Activated CD4-positive, CD25-positive, alpha-beta regulatory T cell (primary cell): Measurements from ENCODE around the gene REXO1.
"Not testable (repeated sequence)": the region's sequence is repeated elsewhere in the genome, so short reads cannot be mapped to it uniquely, and the experiment has no call there.

ENCODE experiments used
- DNase-seq, 4 experiments: peaks; one replicate each; lab custom pipeline; 2025; lab: John Stamatoyannopoulos, UW

REXO1 gene

GRCh38 chr19:1813192-1814182, 34.8 kb downstream of the REXO1 start:
- DNase-seq = no peak

- DNase-seq = peak; percentile 63 to 80 (median 78)
Measured at GRCh38 chr19:1812426-1813191, 35.7 kb downstream of the REXO1 start.

- peak in 2 of 4 experiments; percentile 63 to 78 for DNase-seq
Measured at GRCh38 chr19:1811942-1812425, 36.3 kb downstream of the REXO1 start, which contains the start of gene ATP8B3. Gene ATP8B3, minus strand, starts transcription at chr19:1812276. Its CDS starts 540 bp downstream, at chr19:1811736.

GRCh38 chr19:1811472-1811894, 36.8 kb downstream of the REXO1 start:
- DNase-seq = peak in 1 of 4 experiments; percentile 23

GRCh38 chr19:1810439-1811160, 37.7 kb downstream of the REXO1 start:
- no peak for DNase-seq

GRCh38 chr19:1809678-1810077, 38.6 kb downstream of the REXO1 start:
- no peak for DNase-seq

GRCh38 chr19:1808395-1808731, 39.9 kb downstream of the REXO1 start:
- DNase-seq = no peak

- DNase-seq = no peak
Measured at GRCh38 chr19:1807695-1808394, 40.4 kb downstream of the REXO1 start.

GRCh38 chr19:1807030-1807694, 41.1 kb downstream of the REXO1 start:
- DNase-seq = no peak

GRCh38 chr19:1806184-1807029, 41.9 kb downstream of the REXO1 start:
- no peak for DNase-seq

- no peak for DNase-seq
Measured at GRCh38 chr19:1805401-1806183, 42.7 kb downstream of the REXO1 start.

GRCh38 chr19:1804858-1805257, 43.4 kb downstream of the REXO1 start:
- no peak for DNase-seq

- no peak for DNase-seq
Measured at GRCh38 chr19:1799695-1800342, 48.5 kb downstream of the REXO1 start.

GRCh38 chr19:1797313-1797712, 51.0 kb downstream of the REXO1 start:
- DNase-seq = not testable (repeated sequence)

GRCh38 chr19:1796395-1797142, 51.7 kb downstream of the REXO1 start:
- DNase-seq = no peak

- no peak for DNase-seq
Measured at GRCh38 chr19:1794424-1795172, 53.7 kb downstream of the REXO1 start.

- no peak for DNase-seq
Measured at GRCh38 chr19:1791879-1792278, 56.4 kb downstream of the REXO1 start.
